ENCODE results near the gene SETD5.

Gene SETD5

DNA sequence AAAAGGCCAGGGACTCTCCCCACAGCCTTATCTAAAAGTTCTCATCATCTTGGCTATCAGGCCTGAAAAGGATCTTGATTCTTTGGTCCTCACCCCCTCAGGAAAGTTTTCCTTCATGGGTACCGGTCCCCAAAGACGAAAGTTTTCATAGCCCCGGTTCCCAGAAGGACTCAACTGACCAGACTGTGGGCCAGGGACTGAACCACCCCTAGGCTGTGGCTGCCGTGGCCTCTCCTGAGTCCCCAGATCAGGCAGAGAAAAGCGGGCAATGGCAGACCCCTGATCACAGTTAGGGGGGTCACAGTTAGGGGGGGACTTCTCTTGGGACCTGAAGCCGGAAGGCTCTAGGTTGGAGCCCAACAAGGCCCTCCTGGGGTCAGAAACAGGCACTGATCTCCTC lies 101.4 kb downstream of the SETD5 start:
- TF ChIP-seq, protein P1, sequence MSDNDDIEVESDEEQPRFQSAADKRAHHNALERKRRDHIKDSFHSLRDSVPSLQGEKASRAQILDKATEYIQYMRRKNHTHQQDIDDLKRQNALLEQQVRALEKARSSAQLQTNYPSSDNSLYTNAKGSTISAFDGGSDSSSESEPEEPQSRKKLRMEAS (IDR thresholded peaks at IDR 0.05), result no peak
- TF ChIP-seq TEAD4 (IDR thresholded peaks at IDR 0.05) (no peak), NFIC (IDR thresholded peaks at IDR 0.05) (no peak), ZBTB7A (IDR thresholded peaks at IDR 0.05; ENCODE audit: low read depth) (no peak), TAF1 (IDR thresholded peaks at IDR 0.05; ENCODE audit: low read depth) (no peak), RAD21 (IDR thresholded peaks at IDR 0.05; ENCODE audit: low read depth) (no peak), EGR1 (IDR thresholded peaks at IDR 0.05) (no peak), CEBPB (IDR thresholded peaks at IDR 0.05) (no peak), YY1 (IDR thresholded peaks at IDR 0.05; ENCODE audit: low read depth) (no peak), CREB1 (IDR thresholded peaks at IDR 0.05; ENCODE audit: low read depth) (no peak), EP300 (IDR thresholded peaks at IDR 0.05; ENCODE audit: borderline replicate concordance) (no peak), TCF12 (IDR thresholded peaks at IDR 0.05; ENCODE audit: low read depth) (no peak), FOXM1 (IDR thresholded peaks at IDR 0.05; ENCODE audit: borderline replicate concordance, low read depth) (no peak)
- TF ChIP-seq, protein P2, sequence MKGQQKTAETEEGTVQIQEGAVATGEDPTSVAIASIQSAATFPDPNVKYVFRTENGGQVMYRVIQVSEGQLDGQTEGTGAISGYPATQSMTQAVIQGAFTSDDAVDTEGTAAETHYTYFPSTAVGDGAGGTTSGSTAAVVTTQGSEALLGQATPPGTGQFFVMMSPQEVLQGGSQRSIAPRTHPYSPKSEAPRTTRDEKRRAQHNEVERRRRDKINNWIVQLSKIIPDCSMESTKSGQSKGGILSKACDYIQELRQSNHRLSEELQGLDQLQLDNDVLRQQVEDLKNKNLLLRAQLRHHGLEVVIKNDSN (IDR thresholded peaks at IDR 0.05), result no peak
- TF ChIP-seq, protein P3, sequence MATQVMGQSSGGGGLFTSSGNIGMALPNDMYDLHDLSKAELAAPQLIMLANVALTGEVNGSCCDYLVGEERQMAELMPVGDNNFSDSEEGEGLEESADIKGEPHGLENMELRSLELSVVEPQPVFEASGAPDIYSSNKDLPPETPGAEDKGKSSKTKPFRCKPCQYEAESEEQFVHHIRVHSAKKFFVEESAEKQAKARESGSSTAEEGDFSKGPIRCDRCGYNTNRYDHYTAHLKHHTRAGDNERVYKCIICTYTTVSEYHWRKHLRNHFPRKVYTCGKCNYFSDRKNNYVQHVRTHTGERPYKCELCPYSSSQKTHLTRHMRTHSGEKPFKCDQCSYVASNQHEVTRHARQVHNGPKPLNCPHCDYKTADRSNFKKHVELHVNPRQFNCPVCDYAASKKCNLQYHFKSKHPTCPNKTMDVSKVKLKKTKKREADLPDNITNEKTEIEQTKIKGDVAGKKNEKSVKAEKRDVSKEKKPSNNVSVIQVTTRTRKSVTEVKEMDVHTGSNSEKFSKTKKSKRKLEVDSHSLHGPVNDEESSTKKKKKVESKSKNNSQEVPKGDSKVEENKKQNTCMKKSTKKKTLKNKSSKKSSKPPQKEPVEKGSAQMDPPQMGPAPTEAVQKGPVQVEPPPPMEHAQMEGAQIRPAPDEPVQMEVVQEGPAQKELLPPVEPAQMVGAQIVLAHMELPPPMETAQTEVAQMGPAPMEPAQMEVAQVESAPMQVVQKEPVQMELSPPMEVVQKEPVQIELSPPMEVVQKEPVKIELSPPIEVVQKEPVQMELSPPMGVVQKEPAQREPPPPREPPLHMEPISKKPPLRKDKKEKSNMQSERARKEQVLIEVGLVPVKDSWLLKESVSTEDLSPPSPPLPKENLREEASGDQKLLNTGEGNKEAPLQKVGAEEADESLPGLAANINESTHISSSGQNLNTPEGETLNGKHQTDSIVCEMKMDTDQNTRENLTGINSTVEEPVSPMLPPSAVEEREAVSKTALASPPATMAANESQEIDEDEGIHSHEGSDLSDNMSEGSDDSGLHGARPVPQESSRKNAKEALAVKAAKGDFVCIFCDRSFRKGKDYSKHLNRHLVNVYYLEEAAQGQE (IDR thresholded peaks at IDR 0.05; ENCODE audit: low read depth), result no peak

DNA sequence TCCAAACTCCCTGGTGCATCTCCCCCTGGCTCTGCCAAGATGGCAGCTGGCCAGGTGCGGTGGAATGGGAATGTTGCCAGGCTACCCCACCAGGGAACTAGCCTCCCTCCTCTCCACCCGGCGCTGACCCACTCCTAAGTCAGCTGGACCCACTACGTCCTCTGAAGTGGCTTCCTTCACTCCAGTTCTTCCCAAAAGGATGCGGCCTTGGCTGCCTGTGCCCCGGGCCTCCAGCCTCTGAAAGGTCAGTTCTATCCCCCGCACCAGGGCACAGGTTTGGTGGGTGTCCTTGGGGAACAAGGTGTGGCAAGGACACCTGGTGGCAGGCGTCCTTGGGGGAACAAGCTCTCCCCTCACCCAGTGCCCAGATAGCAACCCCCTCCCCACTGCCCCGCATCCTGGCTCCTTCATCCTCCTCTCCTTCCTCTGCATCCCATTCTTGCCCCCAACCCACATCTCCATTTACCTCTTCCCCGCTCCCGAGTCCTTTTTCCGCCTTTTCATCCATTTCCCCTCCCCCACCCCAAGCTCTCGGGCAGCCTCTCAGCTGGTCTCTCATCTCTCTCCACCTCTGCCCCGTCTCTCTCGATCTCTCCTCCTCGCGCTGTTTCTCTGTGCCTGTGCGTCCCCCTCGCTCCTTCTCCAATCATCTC lies 102.2 kb downstream of the SETD5 start:
- TF ChIP-seq YY1 (IDR thresholded peaks at IDR 0.05; ENCODE audit: low read depth), result no peak
- TF ChIP-seq EP300 (IDR thresholded peaks at IDR 0.05; ENCODE audit: borderline replicate concordance), result no peak
- TF ChIP-seq, protein P2 (IDR thresholded peaks at IDR 0.05), result no peak
- TF ChIP-seq NFIC (IDR thresholded peaks at IDR 0.05), result no peak
- no peak for TF ChIP-seq ZBTB7A (IDR thresholded peaks at IDR 0.05; ENCODE audit: low read depth)
- no peak for TF ChIP-seq RAD21 (IDR thresholded peaks at IDR 0.05; ENCODE audit: low read depth)
- no peak for TF ChIP-seq FOXM1 (IDR thresholded peaks at IDR 0.05; ENCODE audit: borderline replicate concordance, low read depth)
- TF ChIP-seq, protein P3 (IDR thresholded peaks at IDR 0.05; ENCODE audit: low read depth), result no peak
- TF ChIP-seq CEBPB (IDR thresholded peaks at IDR 0.05), result no peak
- TF ChIP-seq, protein P1 (IDR thresholded peaks at IDR 0.05), result no peak
- no peak for TF ChIP-seq TEAD4 (IDR thresholded peaks at IDR 0.05)

DNA sequence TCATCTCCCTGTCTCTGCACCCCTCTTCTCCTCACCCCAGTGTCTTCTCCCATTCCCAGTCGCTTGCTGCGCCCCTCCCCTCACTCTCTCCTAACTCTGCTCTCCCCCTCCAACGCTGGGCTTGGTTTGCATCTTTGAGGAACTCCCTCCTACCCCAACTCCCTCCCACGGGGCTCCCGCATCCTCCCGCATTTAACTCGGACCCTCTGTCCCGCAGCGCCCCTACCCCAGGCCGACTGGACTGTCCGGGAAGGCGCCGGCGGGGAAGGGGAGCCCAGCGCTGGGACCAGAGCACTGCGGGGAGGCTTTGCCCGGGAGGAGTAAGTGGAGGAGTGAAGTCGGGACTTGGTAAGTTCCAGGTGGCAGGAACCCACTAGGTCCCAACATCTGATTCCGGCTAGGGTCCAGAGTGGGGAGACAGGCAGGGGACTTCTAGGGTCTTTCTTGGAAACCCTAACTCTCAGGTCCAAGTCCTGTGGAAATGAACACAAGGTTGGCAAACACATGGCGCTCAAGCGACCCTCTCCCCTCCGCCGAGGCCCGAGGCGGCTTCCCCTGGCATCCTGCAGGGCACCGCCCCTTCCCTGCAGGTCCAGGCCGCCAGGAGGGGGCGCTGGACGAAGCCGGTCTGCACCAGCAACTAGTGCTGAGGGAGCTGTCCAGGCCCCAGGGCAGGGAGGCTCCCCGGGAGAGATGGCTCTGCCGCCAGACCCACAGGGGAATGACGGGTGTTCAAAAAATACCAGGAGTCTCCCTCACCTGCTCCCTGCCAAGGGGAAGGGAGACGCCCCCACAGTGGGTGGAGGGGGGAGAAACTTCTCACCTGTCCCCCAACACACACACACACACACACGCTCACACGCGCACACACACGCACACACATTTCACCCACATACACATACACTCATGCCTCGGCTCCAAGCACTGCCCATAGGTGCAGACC lies 103.0 kb downstream of the SETD5 start:
- TF ChIP-seq, protein P3 (IDR thresholded peaks at IDR 0.05; ENCODE audit: low read depth), result peak; percentile 81
- TF ChIP-seq RAD21 (IDR thresholded peaks at IDR 0.05; ENCODE audit: low read depth) (peak; percentile 65; the same call in 1 of the 2 replicates), YY1 (IDR thresholded peaks at IDR 0.05; ENCODE audit: low read depth) (no peak)

DNA sequence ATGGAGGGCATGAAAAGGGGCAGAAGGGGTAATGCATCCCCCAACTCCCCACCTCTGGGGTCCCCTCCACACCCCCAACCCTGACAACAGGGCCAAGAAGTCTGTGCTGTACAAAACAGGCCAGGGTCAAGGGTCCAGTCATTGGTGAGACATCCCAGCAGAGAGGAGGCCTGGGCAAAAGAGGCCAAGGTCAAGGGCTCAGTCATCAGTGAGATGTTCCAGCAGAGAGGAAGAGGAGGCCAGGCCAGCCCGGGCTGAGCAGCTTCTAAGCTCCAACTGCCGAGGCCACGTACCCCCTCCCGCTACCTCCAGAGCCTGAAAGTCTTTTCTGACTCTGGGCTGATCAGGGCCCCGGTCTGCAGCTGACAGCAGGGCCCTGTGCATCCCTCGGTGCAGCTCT lies 103.8 kb downstream of the SETD5 start:
- TF ChIP-seq TCF12 (IDR thresholded peaks at IDR 0.05; ENCODE audit: low read depth) (no peak), ZBTB7A (IDR thresholded peaks at IDR 0.05; ENCODE audit: low read depth) (no peak), EP300 (IDR thresholded peaks at IDR 0.05; ENCODE audit: borderline replicate concordance) (no peak), CEBPB (IDR thresholded peaks at IDR 0.05) (no peak), CREB1 (IDR thresholded peaks at IDR 0.05; ENCODE audit: low read depth) (no peak)
- TF ChIP-seq, protein P2 (IDR thresholded peaks at IDR 0.05), result no peak
- TF ChIP-seq, protein P3 (IDR thresholded peaks at IDR 0.05; ENCODE audit: low read depth), result no peak
